HFFc6 (cell line): Measurements from ENCODE around the gene COL23A1. TPM values are rescaled to one million over a fixed set of nuclear protein-coding genes. Genes with fewer than 3 reads are reported as not detected.

Experiments
- DNase-seq: peaks from one replicate; pipeline ENCODE4 v3.0.0-alpha.2; 2018
- H3K27ac Mint-ChIP-seq: 2 replicates; pipeline ENCODE4 v1.8.0; 2020; ENCODE audit warnings: mild to moderate bottlenecking, mixed read lengths
- H3K27me3 Mint-ChIP-seq: 2 replicates; pipeline ENCODE4 v1.8.0; 2021; ENCODE audit warnings: mild to moderate bottlenecking, moderate library complexity, mixed read lengths; ENCODE audit not compliant: insufficient read depth
- H3K36me3 Mint-ChIP-seq: 2 replicates; pipeline ENCODE4 v1.8.0; 2021; ENCODE audit warnings: low read depth, mixed read lengths
- H3K4me1 Mint-ChIP-seq: 2 replicates; pipeline ENCODE4 v1.8.0; 2020; ENCODE audit warnings: low read depth, mixed read lengths
- H3K4me3 Mint-ChIP-seq: 2 replicates; pipeline ENCODE4 v1.8.0; 2020; ENCODE audit warnings: mild to moderate bottlenecking, moderate library complexity, mixed read lengths
- H3K9me3 Mint-ChIP-seq: 2 replicates; pipeline ENCODE4 v1.8.0; 2020; ENCODE audit warnings: mild to moderate bottlenecking, mixed read lengths
- total RNA-seq, 6 experiments: library from RNA; stranded (reverse); fragmentation: NEBNext Ultra II Directional; extraction: Animal tissue kit (Norgen Biotek cat#: 25700); gene quantifications; 2 replicates in 1 of 6; 3 replicates in 5 of 6; pipeline ENCODE4 v1.2.3, GENCODE V29; 2021
- TF ChIP-seq, protein P1 (sequence below): fragments of 200-600 bp; sonication (generic); IDR thresholded peaks from 2 replicates; pipeline ENCODE4 v1.5.0; 2021; ENCODE audit warnings: antibody characterized with exemption, mild to moderate bottlenecking

Gene COL23A1
- total RNA-seq, 6 experiments from 2014 or later, result not detected

DNA sequence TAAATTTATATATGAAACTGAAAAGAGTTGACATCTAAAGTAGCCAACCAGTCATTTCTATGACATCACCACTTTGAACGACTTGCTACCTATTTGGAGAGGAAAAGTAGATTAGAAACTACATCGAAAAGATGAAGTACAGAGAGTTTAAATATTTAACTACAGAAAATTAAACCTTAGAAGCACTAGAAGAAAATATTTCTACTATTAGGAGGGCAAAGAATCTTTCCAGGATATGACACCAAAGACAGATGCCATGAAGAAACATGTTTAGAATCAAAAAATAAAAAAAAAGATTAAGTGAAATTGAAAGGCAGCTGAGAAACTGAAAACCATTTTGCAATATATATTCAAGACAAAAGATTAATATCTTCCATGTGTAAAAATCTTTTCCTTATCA is 144.7 kb downstream of the COL23A1 start:
- H3K27ac Mint-ChIP-seq, result no peak overlapping the region
- H3K27me3 Mint-ChIP-seq, result no peaks in the 10 kb centered on the region; the same call in none of the 2 replicates
- TF ChIP-seq, protein P1, sequence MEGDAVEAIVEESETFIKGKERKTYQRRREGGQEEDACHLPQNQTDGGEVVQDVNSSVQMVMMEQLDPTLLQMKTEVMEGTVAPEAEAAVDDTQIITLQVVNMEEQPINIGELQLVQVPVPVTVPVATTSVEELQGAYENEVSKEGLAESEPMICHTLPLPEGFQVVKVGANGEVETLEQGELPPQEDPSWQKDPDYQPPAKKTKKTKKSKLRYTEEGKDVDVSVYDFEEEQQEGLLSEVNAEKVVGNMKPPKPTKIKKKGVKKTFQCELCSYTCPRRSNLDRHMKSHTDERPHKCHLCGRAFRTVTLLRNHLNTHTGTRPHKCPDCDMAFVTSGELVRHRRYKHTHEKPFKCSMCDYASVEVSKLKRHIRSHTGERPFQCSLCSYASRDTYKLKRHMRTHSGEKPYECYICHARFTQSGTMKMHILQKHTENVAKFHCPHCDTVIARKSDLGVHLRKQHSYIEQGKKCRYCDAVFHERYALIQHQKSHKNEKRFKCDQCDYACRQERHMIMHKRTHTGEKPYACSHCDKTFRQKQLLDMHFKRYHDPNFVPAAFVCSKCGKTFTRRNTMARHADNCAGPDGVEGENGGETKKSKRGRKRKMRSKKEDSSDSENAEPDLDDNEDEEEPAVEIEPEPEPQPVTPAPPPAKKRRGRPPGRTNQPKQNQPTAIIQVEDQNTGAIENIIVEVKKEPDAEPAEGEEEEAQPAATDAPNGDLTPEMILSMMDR, result no peak
- no peak for DNase-seq
- H3K36me3 Mint-ChIP-seq, result no peaks in the 10 kb centered on the region
- peaks cover 39% of the 10 kb centered on the region for H3K9me3 Mint-ChIP-seq
- no peak overlapping the region for H3K4me3 Mint-ChIP-seq
- no peaks in the 10 kb centered on the region for H3K4me1 Mint-ChIP-seq

DNA sequence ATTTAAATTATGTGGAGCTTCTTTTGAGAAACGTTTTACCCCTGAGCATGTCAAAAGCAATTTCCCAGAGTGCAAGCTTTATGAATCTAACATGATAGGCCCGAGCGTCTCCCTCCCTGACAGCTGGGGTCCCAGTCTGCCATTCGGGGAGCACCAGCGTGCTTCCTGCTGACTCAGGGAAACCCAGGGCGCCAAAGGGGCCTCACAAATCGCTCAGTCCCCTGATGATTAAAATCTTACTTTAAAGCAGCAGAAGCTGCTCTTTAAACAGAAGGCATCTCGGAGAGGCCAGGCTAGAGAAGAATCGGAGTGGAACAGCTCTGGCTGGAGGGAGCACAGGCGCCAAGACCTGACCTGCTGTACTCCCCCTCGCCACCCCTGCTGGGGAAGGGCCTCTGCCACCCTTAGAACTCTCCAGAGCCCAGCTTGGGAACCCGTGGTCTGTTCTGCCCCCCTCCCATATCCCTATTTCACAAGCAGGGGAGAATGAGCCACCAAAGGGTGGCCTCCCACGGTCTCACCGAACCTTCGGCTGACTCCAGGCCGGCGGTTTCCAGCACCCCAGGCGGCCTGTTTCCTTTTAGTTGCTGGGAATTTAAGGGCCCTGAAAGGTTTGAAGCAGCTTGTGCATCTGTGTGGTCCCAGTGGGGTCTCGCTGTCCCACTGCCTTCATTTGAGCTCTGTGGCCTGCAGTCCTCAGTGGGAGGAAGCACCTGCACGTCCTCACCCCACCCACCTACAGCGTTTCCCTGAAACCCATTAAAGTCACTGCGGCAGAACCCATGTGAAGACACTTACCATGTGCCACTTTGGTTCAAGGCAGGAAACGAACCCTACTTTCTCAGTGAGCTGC is 147.6 kb downstream of the COL23A1 start:
- Mint-ChIP-seq H3K27me3 (no peaks in the 10 kb centered on the region; the same call in none of the 2 replicates), H3K9me3 (peaks cover 50% of the 10 kb centered on the region), H3K4me3 (no peak overlapping the region), H3K27ac (no peak overlapping the region), H3K4me1 (no peaks in the 10 kb centered on the region), H3K36me3 (no peaks in the 10 kb centered on the region)
- DNase-seq, result no peak
- TF ChIP-seq, protein P1, result no peak

DNA sequence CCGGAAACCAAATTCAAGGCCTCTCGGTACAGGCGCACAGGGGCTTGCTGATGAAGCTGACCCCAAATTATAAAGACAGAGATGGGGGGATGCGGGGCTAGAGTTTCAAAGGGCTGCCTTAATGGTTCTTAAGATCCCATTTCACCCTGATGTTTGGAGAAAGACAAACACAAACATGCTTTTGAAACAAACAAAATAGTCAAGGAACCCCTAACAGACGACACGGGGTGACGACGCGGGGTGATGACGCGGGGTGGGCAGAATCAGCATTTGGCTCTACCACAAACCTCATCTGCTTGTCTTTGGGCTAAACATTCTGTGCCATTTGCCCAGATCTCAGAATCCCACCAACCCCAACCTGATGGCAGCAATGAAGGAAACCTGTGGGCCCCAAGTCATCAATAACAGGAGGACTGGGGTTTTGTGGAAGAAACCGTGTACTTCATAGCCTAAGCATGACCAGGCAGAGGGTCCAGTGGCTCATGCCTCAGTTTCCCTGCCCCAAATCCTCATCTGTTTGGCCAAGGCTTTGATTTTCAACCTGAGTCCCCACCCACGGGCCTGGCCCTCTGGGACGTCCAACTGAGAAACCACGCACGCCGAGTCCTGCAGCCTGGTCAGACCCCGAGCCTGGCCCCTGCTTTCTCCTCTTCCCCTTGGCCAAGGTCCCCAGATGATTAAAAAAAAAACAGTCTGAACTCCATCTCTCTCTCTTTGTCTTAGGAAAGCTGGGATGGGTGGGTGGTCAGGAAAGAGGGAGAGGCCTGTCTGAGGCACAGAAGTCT is 148.5 kb downstream of the COL23A1 start:
- no peaks in the 10 kb centered on the region for H3K4me1 Mint-ChIP-seq
- DNase-seq, result no peak
- H3K9me3 Mint-ChIP-seq, result peaks cover 48% of the 10 kb centered on the region
- H3K4me3 Mint-ChIP-seq, result no peak overlapping the region
- no peaks in the 10 kb centered on the region; the same call in 1 of the 2 replicates for H3K27me3 Mint-ChIP-seq
- H3K27ac Mint-ChIP-seq, result no peak overlapping the region
- TF ChIP-seq, protein P1, result no peak
- H3K36me3 Mint-ChIP-seq, result no peaks in the 10 kb centered on the region

DNA sequence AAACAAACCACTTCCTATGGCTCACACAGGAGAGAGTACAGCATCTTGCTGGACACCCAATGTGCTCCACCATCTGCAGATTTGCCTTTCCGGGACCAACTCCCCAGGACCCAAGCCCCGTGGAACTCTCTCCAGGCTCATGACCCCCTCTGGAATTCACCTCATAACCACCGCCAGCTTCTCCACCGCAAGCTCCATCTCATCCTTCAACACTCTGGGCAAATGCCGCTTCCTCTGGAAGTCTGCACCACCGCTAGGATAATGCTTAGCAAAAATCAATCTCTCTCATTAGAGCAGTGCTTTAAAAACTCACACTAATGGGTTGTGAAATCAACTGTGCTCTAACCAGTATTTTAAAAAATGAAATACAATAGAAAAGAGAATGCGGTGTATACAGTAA is 150.0 kb downstream of the COL23A1 start:
- Mint-ChIP-seq H3K27ac (no peak overlapping the region), H3K4me1 (no peaks in the 10 kb centered on the region), H3K4me3 (no peak overlapping the region), H3K27me3 (peaks cover 4% of the 10 kb centered on the region), H3K36me3 (no peaks in the 10 kb centered on the region), H3K9me3 (peaks cover 53% of the 10 kb centered on the region)
- DNase-seq, result no peak
- TF ChIP-seq, protein P1, result no peak

DNA sequence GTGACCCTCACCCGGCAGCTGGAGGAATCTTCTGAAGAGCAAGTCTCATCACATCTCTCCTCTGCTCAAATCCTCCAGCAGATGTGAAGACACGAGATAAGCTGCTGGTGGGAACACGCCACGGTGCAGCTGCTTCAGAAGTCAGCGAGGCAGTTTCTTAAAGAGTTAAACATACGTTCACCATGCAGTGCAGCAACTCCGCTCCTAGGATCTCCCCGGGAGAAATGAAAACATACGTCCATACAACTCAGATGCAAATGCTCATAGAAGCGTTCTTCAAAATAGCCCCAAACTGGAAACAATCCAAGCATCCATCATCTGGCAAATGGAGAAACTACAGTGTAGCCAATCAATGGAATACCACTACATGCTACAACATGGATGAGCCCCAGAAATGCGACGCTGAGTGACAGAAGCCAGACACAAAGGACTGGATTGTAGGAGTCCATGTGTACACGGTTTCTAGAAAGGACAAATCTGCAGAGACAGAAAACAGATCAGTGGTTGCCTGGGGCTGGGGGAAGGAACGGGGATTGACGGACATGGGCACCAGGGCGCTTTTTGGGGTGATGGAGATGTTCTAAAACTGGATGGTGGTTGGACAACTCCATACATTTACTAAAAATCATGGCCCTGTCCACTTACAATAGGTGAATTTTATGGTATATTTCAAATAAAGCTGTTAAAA is 150.6 kb downstream of the COL23A1 start:
- Mint-ChIP-seq H3K27me3 (peaks cover 4% of the 10 kb centered on the region), H3K4me3 (no peak overlapping the region), H3K36me3 (no peaks in the 10 kb centered on the region), H3K9me3 (peaks cover 54% of the 10 kb centered on the region), H3K4me1 (no peaks in the 10 kb centered on the region), H3K27ac (no peak overlapping the region)
- no peak for DNase-seq
- TF ChIP-seq, protein P1, result no peak
